Fibroblast of upper back skin (primary cell): ENCODE results near the gene FBXL19.

ENCODE experiments used
- DNase-seq: peaks from one replicate; pipeline ENCODE4 v3.0.0-alpha.2; 2013

Gene FBXL19

GRCh38 chr16:30967795-30968194 is 44.4 kb downstream of the FBXL19 start:
- no peak for DNase-seq

- no peak for DNase-seq
These were observed 46.0 kb downstream of the FBXL19 start for GRCh38 chr16:30969246-30969842.

DNA sequence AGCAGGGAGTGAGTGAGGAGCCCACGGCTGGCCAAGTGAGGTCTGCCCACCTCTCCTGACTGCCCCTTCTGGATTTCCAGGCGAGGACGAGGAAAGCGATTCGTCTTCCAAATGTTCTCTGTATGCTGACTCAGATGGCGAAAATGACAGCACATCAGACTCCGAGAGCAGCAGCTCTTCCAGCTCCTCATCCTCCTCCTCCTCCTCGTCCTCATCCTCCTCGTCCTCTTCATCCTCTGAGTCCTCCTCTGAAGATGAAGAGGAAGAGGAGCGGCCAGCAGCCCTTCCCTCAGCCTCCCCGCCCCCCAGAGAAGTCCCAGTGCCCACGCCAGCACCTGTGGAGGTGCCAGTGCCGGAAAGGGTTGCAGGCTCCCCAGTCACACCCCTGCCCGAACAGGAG is 47.9 kb downstream of the FBXL19 start:
- DNase-seq = no peak

DNA sequence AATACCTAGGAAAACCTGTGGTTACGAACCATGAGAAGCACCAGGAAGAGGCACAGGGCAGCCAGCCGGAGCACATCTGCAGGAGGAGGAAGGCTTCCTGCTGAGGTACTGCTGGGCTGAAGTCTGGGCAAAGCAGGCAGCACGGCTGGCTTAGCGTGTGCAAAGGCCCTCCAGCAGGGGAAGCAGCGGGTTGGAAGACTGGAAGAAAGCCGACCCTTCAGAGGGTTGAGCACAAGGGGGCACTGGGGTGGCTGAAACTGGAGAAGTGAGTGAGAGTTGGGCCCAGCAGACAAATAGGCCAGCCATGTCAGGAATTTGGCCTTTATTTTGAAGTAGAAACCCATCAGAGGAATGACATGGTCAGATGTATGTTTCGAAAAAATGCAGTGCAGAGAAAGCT is 49.5 kb downstream of the FBXL19 start:
- peak; percentile 16 for DNase-seq

GRCh38 chr16:30974348-30974747 is 51.0 kb downstream of the FBXL19 start:
- DNase-seq = no peak

GRCh38 chr16:30976486-30976885 is 53.1 kb downstream of the FBXL19 start:
- no peak for DNase-seq

DNA sequence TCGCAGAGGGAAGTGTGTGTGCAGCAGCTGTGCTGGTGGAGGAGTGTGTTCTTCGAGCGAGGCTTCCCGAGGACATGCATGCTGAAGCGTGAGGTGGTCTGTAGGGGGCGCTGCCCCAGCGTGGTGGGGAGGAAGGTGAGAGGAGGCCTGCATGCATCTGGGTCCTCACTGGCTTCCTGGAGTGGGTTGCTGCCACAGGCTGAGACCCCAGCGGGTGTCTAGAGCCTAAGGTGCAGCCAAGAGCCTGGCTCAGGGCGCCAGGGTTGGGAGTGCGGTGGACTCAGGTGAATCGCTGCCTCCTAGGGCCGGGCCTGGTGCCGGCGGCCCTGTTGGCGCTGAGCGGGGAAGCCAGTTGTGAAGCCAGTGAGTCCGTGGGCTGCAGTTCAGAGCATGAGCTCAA is 54.1 kb downstream of the FBXL19 start:
- no peak for DNase-seq

DNA sequence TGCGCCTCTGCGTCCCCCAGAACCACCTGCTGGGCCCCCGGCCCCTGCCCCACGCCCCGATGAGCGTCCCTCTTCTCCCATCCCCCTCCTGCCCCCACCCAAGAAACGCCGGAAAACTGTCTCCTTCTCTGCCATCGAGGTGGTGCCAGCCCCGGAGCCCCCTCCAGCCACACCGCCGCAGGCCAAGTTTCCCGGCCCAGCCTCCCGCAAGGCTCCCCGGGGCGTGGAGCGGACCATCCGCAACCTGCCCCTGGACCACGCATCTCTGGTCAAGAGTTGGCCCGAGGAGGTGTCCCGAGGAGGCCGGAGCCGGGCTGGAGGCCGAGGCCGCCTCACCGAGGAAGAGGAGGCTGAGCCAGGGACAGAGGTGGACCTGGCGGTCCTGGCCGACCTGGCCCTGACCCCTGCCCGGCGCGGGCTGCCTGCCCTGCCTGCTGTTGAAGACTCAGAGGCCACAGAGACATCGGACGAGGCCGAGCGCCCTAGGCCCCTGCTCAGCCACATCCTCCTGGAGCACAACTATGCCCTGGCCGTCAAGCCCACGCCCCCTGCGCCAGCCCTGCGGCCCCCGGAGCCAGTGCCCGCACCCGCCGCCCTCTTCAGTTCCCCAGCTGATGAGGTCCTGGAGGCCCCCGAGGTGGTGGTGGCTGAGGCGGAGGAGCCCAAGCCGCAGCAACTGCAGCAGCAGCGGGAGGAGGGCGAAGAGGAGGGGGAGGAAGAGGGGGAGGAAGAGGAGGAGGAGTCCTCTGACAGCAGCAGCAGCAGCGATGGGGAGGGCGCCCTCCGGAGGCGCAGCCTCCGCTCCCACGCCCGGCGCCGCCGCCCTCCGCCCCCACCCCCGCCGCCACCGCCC is 56.0 kb downstream of the FBXL19 start:
- no peak for DNase-seq

- no peak for DNase-seq
These were observed 56.6 kb downstream of the FBXL19 start for GRCh38 chr16:30980023-30980371.

GRCh38 chr16:30980434-30980833 is 57.1 kb downstream of the FBXL19 start:
- no peak for DNase-seq

- DNase-seq = no peak
These were observed 57.6 kb downstream of the FBXL19 start for GRCh38 chr16:30980959-30981358.

DNA sequence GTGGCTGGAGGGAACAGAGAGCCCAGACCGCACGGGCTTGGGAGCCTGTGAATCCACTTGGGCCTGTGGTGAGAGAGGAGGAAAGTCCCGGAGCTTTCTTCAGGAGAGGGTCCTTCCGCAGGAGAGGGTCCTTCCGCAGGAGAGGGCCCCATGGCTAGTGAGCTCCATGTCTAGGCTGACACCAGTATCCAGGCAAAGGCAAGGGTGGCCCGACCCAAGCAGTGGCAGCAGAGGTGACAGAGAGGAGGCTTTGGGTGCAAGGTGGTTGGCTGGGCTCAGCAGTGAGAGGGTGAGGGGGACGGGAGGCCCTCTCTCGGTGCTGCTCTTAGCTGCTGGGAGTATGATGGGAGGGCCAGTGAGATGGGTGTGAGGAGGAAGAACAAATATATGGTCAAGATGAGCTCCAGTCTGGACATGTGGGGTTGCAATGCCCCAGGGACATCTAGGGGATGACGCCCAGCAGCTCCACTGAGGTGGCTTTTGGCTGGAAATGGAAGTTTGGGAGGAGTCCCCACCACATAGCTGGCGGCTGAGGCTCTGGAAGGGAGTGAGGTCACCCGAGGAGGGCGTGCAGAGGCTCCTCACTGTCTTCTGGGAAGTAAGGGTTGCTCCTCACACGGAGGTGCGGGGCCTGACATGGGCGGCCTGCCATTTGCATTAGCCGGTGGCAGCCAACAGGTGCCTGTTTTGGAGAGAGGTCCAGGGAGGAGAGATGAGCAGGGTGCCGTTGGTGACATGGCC is 59.3 kb downstream of the FBXL19 start:
- no peak for DNase-seq

GRCh38 chr16:30983289-30983889 is 60.0 kb downstream of the FBXL19 start:
- no peak for DNase-seq

- DNase-seq = no peak
These were observed 60.7 kb downstream of the FBXL19 start for GRCh38 chr16:30983898-30984610.

GRCh38 chr16:30984669-30985400 is 61.5 kb downstream of the FBXL19 start, which contains the start of gene HSD3B7:
Gene HSD3B7, plus strand, starts transcription at chr16:30985207. Its CDS starts 452 bp downstream, at chr16:30985659.
- peak; percentile 77 for DNase-seq

DNA sequence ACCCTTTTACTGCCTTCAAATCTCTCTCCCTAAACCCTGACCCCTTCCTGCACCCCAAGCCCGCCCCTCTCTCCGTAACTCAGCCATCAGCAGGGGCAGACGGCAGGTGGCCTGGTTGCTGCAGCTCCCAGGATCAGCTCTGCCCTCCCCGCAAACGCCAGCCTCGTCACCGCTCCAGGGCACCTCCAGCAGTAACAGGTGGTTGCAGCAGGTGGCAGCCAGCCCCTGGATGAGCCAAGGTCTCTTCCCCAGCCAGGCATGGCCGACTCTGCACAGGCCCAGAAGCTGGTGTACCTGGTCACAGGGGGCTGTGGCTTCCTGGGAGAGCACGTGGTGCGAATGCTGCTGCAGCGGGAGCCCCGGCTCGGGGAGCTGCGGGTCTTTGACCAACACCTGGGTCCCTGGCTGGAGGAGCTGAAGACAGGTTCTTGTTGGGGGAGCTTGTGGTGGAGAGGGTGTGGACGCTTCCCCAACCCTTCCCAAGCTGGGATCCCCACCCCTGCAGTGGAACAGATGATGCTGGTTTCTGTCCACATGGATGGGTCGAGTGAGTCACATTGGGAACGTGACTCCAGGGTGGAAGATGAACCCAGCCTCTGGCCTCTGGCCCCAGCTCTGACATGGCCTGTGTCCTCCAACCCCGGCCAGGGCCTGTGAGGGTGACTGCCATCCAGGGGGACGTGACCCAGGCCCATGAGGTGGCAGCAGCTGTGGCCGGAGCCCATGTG is 62.2 kb downstream of the FBXL19 start:
- DNase-seq = no peak

DNA sequence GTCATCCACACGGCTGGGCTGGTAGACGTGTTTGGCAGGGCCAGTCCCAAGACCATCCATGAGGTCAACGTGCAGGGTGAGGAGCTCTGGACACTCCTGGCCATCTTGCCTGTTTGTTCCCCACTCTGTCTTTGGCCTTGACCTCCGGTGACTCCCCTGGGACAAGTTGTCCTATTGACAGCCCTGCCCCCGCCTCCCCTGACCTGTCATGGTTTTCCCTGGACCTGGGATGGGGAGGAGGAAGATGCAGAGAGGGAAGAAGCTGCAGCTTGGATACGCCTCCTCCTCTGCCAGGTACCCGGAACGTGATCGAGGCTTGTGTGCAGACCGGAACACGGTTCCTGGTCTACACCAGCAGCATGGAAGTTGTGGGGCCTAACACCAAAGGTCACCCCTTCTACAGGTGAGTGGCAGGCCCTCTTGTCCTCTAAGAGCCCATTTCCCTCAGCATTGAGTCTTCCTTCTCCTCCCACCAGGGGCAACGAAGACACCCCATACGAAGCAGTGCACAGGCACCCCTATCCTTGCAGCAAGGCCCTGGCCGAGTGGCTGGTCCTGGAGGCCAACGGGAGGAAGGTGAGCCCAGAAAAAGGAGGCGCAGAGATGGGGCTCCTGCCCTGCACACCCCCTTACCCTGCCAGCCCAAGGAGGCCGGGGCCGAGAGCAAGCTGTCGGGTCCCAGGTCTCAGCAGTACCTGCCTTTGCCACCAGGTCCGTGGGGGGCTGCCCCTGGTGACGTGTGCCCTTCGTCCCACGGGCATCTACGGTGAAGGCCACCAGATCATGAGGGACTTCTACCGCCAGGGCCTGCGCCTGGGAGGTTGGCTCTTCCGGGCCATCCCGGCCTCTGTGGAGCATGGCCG is 63.0 kb downstream of the FBXL19 start:
- DNase-seq = no peak

DNA sequence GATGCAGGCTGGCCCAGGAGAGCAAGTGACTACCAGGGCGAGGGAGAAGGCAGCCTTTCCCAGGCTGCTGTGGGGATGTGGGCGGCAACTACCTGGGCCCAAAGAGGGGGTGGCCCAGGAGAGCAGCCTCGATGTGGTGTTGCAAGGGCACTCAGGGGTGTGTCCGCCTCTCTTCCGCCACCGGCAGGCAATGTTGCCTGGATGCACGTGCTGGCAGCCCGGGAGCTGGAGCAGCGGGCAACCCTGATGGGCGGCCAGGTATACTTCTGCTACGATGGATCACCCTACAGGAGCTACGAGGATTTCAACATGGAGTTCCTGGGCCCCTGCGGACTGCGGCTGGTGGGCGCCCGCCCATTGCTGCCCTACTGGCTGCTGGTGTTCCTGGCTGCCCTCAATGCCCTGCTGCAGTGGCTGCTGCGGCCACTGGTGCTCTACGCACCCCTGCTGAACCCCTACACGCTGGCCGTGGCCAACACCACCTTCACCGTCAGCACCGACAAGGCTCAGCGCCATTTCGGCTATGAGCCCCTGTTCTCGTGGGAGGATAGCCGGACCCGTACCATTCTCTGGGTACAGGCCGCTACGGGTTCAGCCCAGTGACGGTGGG is 64.3 kb downstream of the FBXL19 start:
- no peak for DNase-seq

DNA sequence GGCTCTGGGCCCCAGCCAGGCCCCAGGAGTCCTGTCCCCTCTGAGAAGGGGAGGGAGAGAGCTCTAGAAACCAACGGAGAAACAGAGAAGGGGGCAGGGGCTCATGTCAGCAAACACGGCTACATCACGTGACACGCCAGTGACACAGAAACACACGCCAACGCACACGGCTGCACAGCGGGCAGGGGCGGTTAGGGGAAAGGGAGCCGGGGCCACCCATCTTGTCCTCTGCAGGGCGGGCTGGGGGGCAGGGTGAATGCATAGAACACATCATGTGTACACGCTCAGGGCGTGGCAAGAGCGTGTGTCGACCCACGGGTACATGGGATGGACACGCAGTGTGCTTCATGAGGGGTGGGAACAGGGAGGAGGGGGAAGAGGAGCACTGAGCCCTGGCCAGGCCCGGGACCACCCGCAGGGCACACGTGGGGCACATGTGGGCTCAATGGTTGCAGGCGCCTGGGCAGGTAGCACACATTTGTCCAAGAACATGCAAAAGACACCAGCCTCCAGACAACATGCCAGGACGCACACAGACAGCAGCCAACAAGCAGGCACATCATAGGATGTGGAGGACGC is 66.2 kb downstream of the FBXL19 start:
- DNase-seq = no peak
